Upper lobe of right lung (tissue), 1 donor: ENCODE data around the gene MXD1. TPM values are rescaled to one million over a fixed set of nuclear protein-coding genes. Genes with fewer than 3 reads are reported as not detected.

ENCODE experiments used
- ATAC-seq: fragments of 200-7000 bp; cut with Tn5 transposase; one replicate; pipeline ENCODE4 v1.9.1; 2020; ENCODE audit warnings: mild to moderate bottlenecking, moderate library complexity
- DNase-seq: peaks from one replicate; pipeline ENCODE4 v3.0.0-alpha.2; 2020
- H3K27ac ChIP-seq: fragments of 200-600 bp; one replicate; pipeline ENCODE4 v1.8.0; 2022
- H3K27me3 ChIP-seq: fragments of 200-600 bp; one replicate; pipeline ENCODE4 v1.8.0; 2022; ENCODE audit warnings: mild to moderate bottlenecking
- H3K36me3 ChIP-seq: fragments of 200-600 bp; one replicate; pipeline ENCODE4 v1.8.0; 2022
- H3K4me1 ChIP-seq: fragments of 200-600 bp; one replicate; pipeline ENCODE4 v1.8.0; 2022
- H3K4me3 ChIP-seq: fragments of 200-600 bp; one replicate; pipeline ENCODE4 v1.8.0; 2022; ENCODE audit warnings: mild to moderate bottlenecking
- H3K9me3 ChIP-seq: fragments of 200-600 bp; one replicate; pipeline ENCODE4 v1.8.0; 2022
- CTCF ChIP-seq: fragments of 200-600 bp; IDR thresholded peaks from one replicate; pipeline ENCODE4 v1.8.0; 2022; ENCODE audit warnings: antibody characterized with exemption
- intact Hi-C: fragments of 100-400 bp; cut with DNase I; formaldehyde crosslinking; loops from one replicate; pipeline ENCODE4 v1.11.0; 2022
- total RNA-seq: library from RNA; stranded (reverse); fragmentation: NEBNext Ultra II Directional; extraction: Animal tissue kit (Norgen Biotek cat#: 25700); gene quantifications from one replicate; pipeline ENCODE4 v1.2.1, GENCODE V29; 2021
- donor health status: DM: no; HTN: yes; CAD: no; lungs with severe emphysema.

Gene MXD1
- total RNA-seq, 1 donor from 2014 or later, result 21.3 TPM

DNA sequence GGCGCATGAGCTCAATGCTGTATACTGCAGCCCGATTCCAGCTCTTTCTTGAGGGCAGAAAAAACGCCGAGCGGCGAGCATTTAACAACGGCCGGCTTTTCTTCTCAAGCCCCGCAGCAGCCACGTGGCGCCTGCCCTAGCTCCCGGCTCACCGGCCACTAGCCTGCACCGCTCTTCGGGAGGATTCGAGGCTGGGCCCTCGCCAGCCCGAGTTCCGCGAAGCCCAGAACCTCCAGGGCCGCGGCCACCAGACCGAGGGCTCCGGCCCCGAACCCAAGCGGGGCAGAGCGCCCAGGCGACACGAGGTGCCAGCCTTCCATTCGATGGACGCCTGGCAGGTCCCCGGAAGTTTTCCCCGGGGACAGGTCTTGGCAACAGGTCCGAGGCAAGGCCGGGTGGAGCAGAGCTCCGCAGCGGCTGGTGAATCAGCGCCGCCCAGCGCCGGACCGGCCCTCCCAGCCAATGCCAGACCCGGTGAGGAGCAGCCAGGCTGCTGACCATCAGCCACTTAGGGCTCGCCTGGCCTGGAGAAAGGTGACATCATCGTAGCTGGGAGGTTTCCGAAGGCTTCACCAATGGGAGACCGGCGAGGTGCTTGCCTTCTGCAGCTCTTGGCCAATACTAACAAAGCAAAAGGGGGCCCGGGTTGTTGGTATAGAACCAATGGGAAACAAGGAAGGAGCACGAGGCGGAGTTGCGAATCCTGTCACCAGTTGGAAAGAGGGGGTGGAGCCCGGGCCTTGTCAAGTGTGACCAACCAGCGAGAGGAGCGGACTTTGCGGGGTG lies 552 bp upstream of the MXD1 start:
- peaks cover 4% of the 10 kb centered on the region for H3K4me1 ChIP-seq
- H3K36me3 ChIP-seq, result peaks cover 25% of the 10 kb centered on the region
- ATAC-seq (peak; percentile 95), DNase-seq (peak; percentile 98)
- H3K27me3 ChIP-seq, result no peaks in the 10 kb centered on the region
- no peaks in the 10 kb centered on the region for H3K9me3 ChIP-seq
- intact Hi-C loops, result loop anchor here (5.0 to 10.0 kb wide), 2 partner anchors 233 to 390 kb away; partner anchors contain the start of gene FAM136A
- peak overlapping the region; percentile 91 for H3K27ac ChIP-seq
- H3K4me3 ChIP-seq, result peak overlapping the region; percentile 66
- peak; percentile 29 for TF ChIP-seq CTCF

DNA sequence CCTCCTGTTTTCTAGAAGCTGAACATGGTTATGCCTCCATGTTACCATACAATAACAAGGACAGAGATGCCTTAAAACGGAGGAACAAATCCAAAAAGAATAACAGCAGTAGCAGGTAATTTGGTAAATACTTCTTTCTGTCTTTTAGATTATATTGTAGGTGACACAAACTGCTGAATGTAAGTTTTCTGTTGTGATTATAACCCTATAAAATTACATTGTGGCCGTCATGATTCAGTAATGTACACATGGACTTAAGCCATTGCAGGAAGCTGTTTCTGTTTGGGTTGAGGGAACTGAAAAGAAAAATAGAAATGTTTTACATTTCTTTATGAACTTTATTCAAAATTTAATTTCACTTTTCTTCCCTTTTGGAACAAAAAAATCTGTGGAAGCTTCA lies 1.2 kb downstream of the MXD1 start:
- DNase-seq (no peak), ATAC-seq (no peak)
- no peak for TF ChIP-seq CTCF
- peak overlapping the region; percentile 79 for H3K4me3 ChIP-seq
- H3K9me3 ChIP-seq, result no peaks in the 10 kb centered on the region
- H3K27me3 ChIP-seq, result no peaks in the 10 kb centered on the region
- peaks cover 4% of the 10 kb centered on the region for H3K4me1 ChIP-seq
- peak overlapping the region; percentile 84 for H3K27ac ChIP-seq
- peaks cover 17% of the 10 kb centered on the region for H3K36me3 ChIP-seq
- intact Hi-C loops, result loop anchor here (10.0 kb wide), 1 partner anchor 389 kb away; the partner anchor contains the start of gene FAM136A

DNA sequence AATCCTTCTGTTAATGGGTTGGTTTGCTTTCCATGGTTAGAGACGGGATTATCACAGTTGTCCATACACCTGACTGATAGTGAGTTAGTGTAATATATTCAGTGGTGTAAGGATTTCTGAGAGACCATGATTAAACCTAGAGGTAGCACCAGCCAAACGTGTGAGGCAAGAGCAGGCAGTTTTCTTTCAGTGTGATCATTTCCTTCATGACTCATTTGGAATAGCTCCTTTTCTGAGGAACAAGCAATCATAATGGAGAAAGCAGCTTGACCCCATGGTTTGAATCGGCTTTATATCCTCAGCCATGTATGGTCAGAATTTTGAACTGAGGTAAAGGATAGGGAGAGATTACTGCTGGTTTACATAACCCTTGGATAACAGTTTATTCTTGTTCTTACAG lies 2.9 kb downstream of the MXD1 start:
- no peak for DNase-seq
- H3K36me3 ChIP-seq, result peaks cover 31% of the 10 kb centered on the region
- no peak for ATAC-seq
- H3K4me3 ChIP-seq, result no peak overlapping the region
- H3K9me3 ChIP-seq, result no peaks in the 10 kb centered on the region
- H3K4me1 ChIP-seq, result peaks cover 4% of the 10 kb centered on the region
- no peaks in the 10 kb centered on the region for H3K27me3 ChIP-seq
- intact Hi-C loops, result loop anchor here (10.0 kb wide), 1 partner anchor 387 kb away; the partner anchor contains the start of gene FAM136A
- TF ChIP-seq CTCF, result no peak
- H3K27ac ChIP-seq, result peak overlapping the region; percentile 51

- H3K9me3 ChIP-seq, result no peaks in the 10 kb centered on the region
- H3K27me3 ChIP-seq, result no peaks in the 10 kb centered on the region
- DNase-seq (no peak), ATAC-seq (no peak)
- peaks cover 37% of the 10 kb centered on the region for H3K36me3 ChIP-seq
- intact Hi-C loops, result loop anchor here (10.0 kb wide), 1 partner anchor 386 kb away; the partner anchor contains the start of gene FAM136A
- H3K4me1 ChIP-seq, result peaks cover 4% of the 10 kb centered on the region
- H3K4me3 ChIP-seq, result no peak overlapping the region
- H3K27ac ChIP-seq, result peak overlapping the region; percentile 51
- TF ChIP-seq CTCF, result no peak
These were observed 3.5 kb downstream of the MXD1 start for GRCh38 chr2:69918401-69918800.

DNA sequence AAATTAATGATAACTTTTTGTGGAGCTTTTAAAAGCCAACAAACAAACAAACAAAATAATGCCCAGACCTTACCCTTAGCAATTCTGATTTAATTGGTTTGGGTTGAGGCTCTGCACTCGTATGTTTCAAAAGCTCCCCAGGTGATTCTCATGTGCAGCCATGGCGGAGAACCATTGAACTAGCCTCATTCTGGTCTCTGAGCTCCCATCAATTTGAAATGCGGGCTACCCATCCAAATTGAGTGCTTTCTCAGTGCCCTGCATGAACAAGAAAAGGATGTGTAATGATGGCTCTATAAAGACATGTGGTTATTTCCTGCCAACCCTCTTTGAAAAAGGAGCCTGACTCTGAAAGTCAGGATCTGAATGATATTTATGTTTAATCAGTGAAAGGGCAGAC lies 8.2 kb downstream of the MXD1 start:
- H3K27me3 ChIP-seq, result no peaks in the 10 kb centered on the region
- no peak for DNase-seq
- H3K36me3 ChIP-seq, result peaks cover 43% of the 10 kb centered on the region
- no peak overlapping the region for H3K27ac ChIP-seq
- H3K9me3 ChIP-seq, result no peaks in the 10 kb centered on the region
- TF ChIP-seq CTCF, result no peak
- ATAC-seq, result no peak
- H3K4me1 ChIP-seq, result no peaks in the 10 kb centered on the region
- no peak overlapping the region for H3K4me3 ChIP-seq
- intact Hi-C loops, result loop anchor here (10.0 kb wide), 1 partner anchor 142 kb away; no protein-coding TSS in a partner anchor
